B cell (primary cell): ENCODE data around the gene LRRC36. TPM values are rescaled to one million over a fixed set of nuclear protein-coding genes. Genes with fewer than 3 reads are reported as not detected.

Experiments used
- ATAC-seq: fragments of 200-7000 bp; cut with Tn5 transposase; one replicate; pipeline ENCODE4 v1.10.0; 2021; ENCODE audit warnings: low read depth, mild to moderate bottlenecking, moderate number of reproducible peaks, moderate library complexity
- CTCF ChIA-PET: fragments of 350-600 bp; sonication (Branson Sonifier 250); formaldehyde crosslinking; loops from one replicate; lab custom pipeline; 2021; ENCODE audit warnings: antibody characterized with exemption, inconsistent platforms; lab: Charles Lee
- POLR2A ChIA-PET: fragments of 350-600 bp; sonication (Branson Sonifier 250); formaldehyde crosslinking; loops from one replicate; lab custom pipeline; 2021; ENCODE audit warnings: antibody characterized with exemption; lab: Charles Lee
- DNase-seq: peaks from one replicate; pipeline ENCODE4 v3.0.0; 2013
- H2AFZ ChIP-seq: 2 replicates; pipeline ENCODE4 v1.6.1; 2012; ENCODE audit warnings: mild to moderate bottlenecking, low read depth, low read length; ENCODE audit not compliant: insufficient read depth, poor library complexity, severe bottlenecking
- H3K27ac ChIP-seq, 2 donors: 1 replicate in 1 of 2; 2 replicates in 1 of 2; pipeline ENCODE4 v1.5.1; 2012 to 2013; ENCODE audit warnings: low read length in 2 of 2, mild to moderate bottlenecking in 2 of 2, moderate library complexity in 1 of 2
- H3K27me3 ChIP-seq, 4 experiments: fragments of 200-600 bp in 1 of 4; sonication (generic) in 1 of 4; replicated peaks in 1 of 4; 1 replicate in 2 of 4; 2 replicates in 2 of 4; pipeline versions ENCODE4 v1.6.1 to v1.7.0; 2013 to 2016; ENCODE audit warnings: low read length in 3 of 4, mild to moderate bottlenecking in 2 of 4, mixed read lengths in 1 of 4, moderate library complexity in 1 of 4; ENCODE audit not compliant: insufficient read depth in 4 of 4, control insufficient read depth in 3 of 4; ENCODE audit errors: control extremely low read depth in 1 of 4
- H3K36me3 ChIP-seq, 2 experiments: replicated peaks in 1 of 2; 1 replicate in 1 of 2; 2 replicates in 1 of 2; pipeline versions ENCODE4 v1.6.1 to v1.7.1; 2013; ENCODE audit warnings: low read length in 1 of 2; ENCODE audit not compliant: insufficient read depth in 2 of 2, control insufficient read depth in 1 of 2; ENCODE audit errors: control extremely low read depth in 1 of 2, extremely low read depth in 1 of 2
- H3K4me1 ChIP-seq, 2 donors: fragments of 200-600 bp in 1 of 2; sonication (generic) in 1 of 2; 1 replicate in 1 of 2; 2 replicates in 1 of 2; pipeline versions ENCODE4 v1.5.1 to v1.6.1; 2013 to 2017; ENCODE audit warnings: low read length in 2 of 2; ENCODE audit not compliant: control insufficient read depth in 2 of 2, insufficient read depth in 2 of 2
- H3K4me2 ChIP-seq: replicated peaks from 2 replicates; pipeline ENCODE3; 2012; ENCODE audit warnings: mild to moderate bottlenecking, low read depth, low read length; ENCODE audit not compliant: poor library complexity, severe bottlenecking
- H3K4me3 ChIP-seq, 5 experiments: fragments of 200-600 bp in 1 of 5; sonication (generic) in 1 of 5; 1 replicate in 3 of 5; 2 replicates in 2 of 5; pipeline versions ENCODE4 v1.5.1 to v1.7.0; 2011 to 2016; ENCODE audit warnings: low read length in 4 of 5, mild to moderate bottlenecking in 4 of 5, low read depth in 2 of 5, control low read depth in 1 of 5, moderate library complexity in 1 of 5; ENCODE audit not compliant: insufficient read depth in 1 of 5; ENCODE audit errors: control extremely low read depth in 1 of 5, extremely low read depth in 1 of 5
- H3K79me2 ChIP-seq: fragments of 200-600 bp; sonication (generic); one replicate; pipeline ENCODE4 v1.6.0; 2016; ENCODE audit warnings: low read length; ENCODE audit not compliant: control insufficient read depth, insufficient read depth
- H3K9ac ChIP-seq: fragments of 200-600 bp; sonication (generic); 2 replicates; pipeline ENCODE4 v1.6.1; 2017; ENCODE audit warnings: mild to moderate bottlenecking, low read length, moderate library complexity
- H3K9me3 ChIP-seq, 3 donors: one replicate each; pipeline versions ENCODE4 v1.6.1 to v1.7.1; 2013; ENCODE audit warnings: low read length in 2 of 3; ENCODE audit not compliant: control insufficient read depth in 2 of 3, insufficient read depth in 1 of 3; ENCODE audit errors: control extremely low read depth in 1 of 3
- H4K20me1 ChIP-seq: 2 replicates; pipeline ENCODE4 v1.6.0; 2012; ENCODE audit warnings: mild to moderate bottlenecking, low read length; ENCODE audit not compliant: insufficient read depth, control insufficient read depth, poor library complexity, severe bottlenecking
- H3K27ac Mint-ChIP-seq: one replicate; pipeline ENCODE4 v1.8.0; 2021; ENCODE audit warnings: mixed read lengths
- H3K27me3 Mint-ChIP-seq: one replicate; pipeline ENCODE4 v1.8.0; 2021; ENCODE audit warnings: mixed read lengths
- H3K4me1 Mint-ChIP-seq: one replicate; pipeline ENCODE4 v1.8.0; 2021; ENCODE audit warnings: mixed read lengths
- H3K4me3 Mint-ChIP-seq: one replicate; pipeline ENCODE4 v1.8.0; 2021; ENCODE audit warnings: mixed read lengths
- H3K9me3 Mint-ChIP-seq: one replicate; pipeline ENCODE4 v1.8.0; 2022; ENCODE audit warnings: mixed read lengths; ENCODE audit not compliant: insufficient read depth
- CTCF ChIP-seq: fragments of 200-600 bp; IDR thresholded peaks from one replicate; pipeline ENCODE4 v1.8.0; 2022; ENCODE audit warnings: antibody characterized with exemption, mild to moderate bottlenecking
- EZH2 ChIP-seq: IDR thresholded peaks from 2 replicates; pipeline ENCODE4 v1.6.1; 2012; ENCODE audit warnings: borderline replicate concordance, low read depth, mild to moderate bottlenecking, moderate library complexity, low read length; ENCODE audit not compliant: insufficient read depth, poor library complexity, severe bottlenecking
- WGBS: methylation state at CpG from one replicate; pipeline ENCODE4 v1.1.5; 2013; ENCODE audit warnings: missing lambda C conversion rate; ENCODE audit not compliant: insufficient coverage; 5-methylcytosine and 5-hydroxymethylcytosine counted together
- intact Hi-C: fragments of 100-400 bp; cut with micrococcal nuclease; formaldehyde crosslinking; loops from one replicate; pipeline ENCODE4 v1.10.0; 2022
- polyA plus RNA-seq: library from polyadenylated mRNA; depleted of rRNA; stranded (reverse); fragments of >200 nt; gene quantifications from 2 replicates; pipeline ENCODE4 v1.2.3, GENCODE V29; 2012
- total RNA-seq, 2 donors: library from RNA; stranded (reverse); fragments of 120-200 nt in 1 of 2; gene quantifications; 1 replicate in 1 of 2; 2 replicates in 1 of 2; pipeline versions ENCODE4 v1.2.3 to v1.2.4, GENCODE V29; 2013 to 2022

LRRC36 gene
- total and polyA plus RNA-seq, 2 donors (not counting 1 experiment from before 2014, with no cell fraction given) = 0.98 TPM; not detected in 1

- Histone ChIP-seq H3K9me3 (peaks cover 0 to 18% (median 0%) of the 10 kb centered on the region in 3 donors), H3K4me1 (peaks cover 32 to 34% of the 10 kb centered on the region in 2 donors), H3K27me3 (peaks cover 0 to 30% (median 25%) of the 10 kb centered on the region in 4 experiments), H3K27ac (no peak overlapping the region), H3K36me3 (no peaks in the 10 kb centered on the region), H2AFZ (no peak overlapping the region), H3K4me2 (no peak overlapping the region), H3K9ac (no peak overlapping the region), H3K4me3 (no peak overlapping the region), H3K79me2 (no peaks in the 10 kb centered on the region), H4K20me1 (no peaks in the 10 kb centered on the region)
- Mint-ChIP-seq H3K4me3 (peak overlapping the region; percentile 33), H3K9me3 (no peaks in the 10 kb centered on the region), H3K27me3 (peaks cover 27% of the 10 kb centered on the region), H3K4me1 (peaks cover 26% of the 10 kb centered on the region), H3K27ac (no peak overlapping the region)
- CTCF ChIA-PET = no interaction called here
- POLR2A ChIA-PET = no interaction called here
- DNase-seq = peak; percentile 52
- WGBS = 62% methylated on average over 27 of the region's 27 CpGs
- intact Hi-C loops = loop anchor here (10.0 kb wide), 1 partner anchor 45 kb away; no protein-coding TSS in a partner anchor
- no peak for TF ChIP-seq EZH2
- TF ChIP-seq CTCF = no peak
- peak; percentile 26 for ATAC-seq
Observed at GRCh38 chr16:67389911-67390815, 63.5 kb downstream of the LRRC36 start.
